OCI-LY3 (cell line): ENCODE measurements around the gene ARNT2.

Experiments used
- H2AFZ ChIP-seq: fragments of 200-600, 300-600 bp; shearing (Covaris generic); 2 replicates; pipeline ENCODE4 v1.6.0; 2014; ENCODE audit warnings: antibody characterized with exemption, low read depth, low read length
- H3K27ac ChIP-seq: fragments of 200-600, 300-600 bp; sonication (generic); 2 replicates; pipeline ENCODE4 v1.5.1; 2014; ENCODE audit warnings: mild to moderate bottlenecking, low read length, moderate library complexity, mixed read lengths
- H3K27me3 ChIP-seq: fragments of 200-600, 300-600 bp; sonication (generic); 2 replicates; pipeline ENCODE4 v1.6.1; 2014; ENCODE audit warnings: low read depth, low read length, mixed read lengths
- H3K36me3 ChIP-seq: fragments of 200-600, 300-600 bp; sonication (generic); replicated peaks from 2 replicates; pipeline ENCODE3; 2014; ENCODE audit warnings: low read depth, low read length, mixed read lengths
- H3K4me1 ChIP-seq: fragments of 300-600, 200-600 bp; sonication (generic); 2 replicates; pipeline ENCODE4 v1.6.1; 2014; ENCODE audit warnings: low read length, mixed read lengths
- H3K4me2 ChIP-seq: fragments of 200-600, 300-600 bp; sonication (generic); 2 replicates; pipeline ENCODE4 v1.6.1; 2014; ENCODE audit warnings: low read length, mixed read lengths
- H3K4me3 ChIP-seq: fragments of 300-600, 200-600 bp; sonication (generic); 2 replicates; pipeline ENCODE4 v1.5.1; 2014; ENCODE audit warnings: antibody characterized with exemption, mild to moderate bottlenecking, low read length, moderate library complexity
- H3K79me2 ChIP-seq: fragments of 300-600, 200-600 bp; shearing (Covaris generic); 2 replicates; pipeline ENCODE4 v1.6.1; 2014; ENCODE audit warnings: mild to moderate bottlenecking, low read length, mixed read lengths
- H3K9ac ChIP-seq: fragments of 300-600, 200-600 bp; shearing (Covaris generic); 2 replicates; pipeline ENCODE4 v1.6.0; 2014; ENCODE audit warnings: mild to moderate bottlenecking, low read length, moderate library complexity
- H3K9me3 ChIP-seq: fragments of 200-600, 300-600 bp; shearing (Covaris generic); 2 replicates; pipeline ENCODE4 v1.6.1; 2014; ENCODE audit warnings: low read length, mixed read lengths; ENCODE audit not compliant: insufficient read depth
- H4K20me1 ChIP-seq: fragments of 200-600, 300-600 bp; sonication (generic); 2 replicates; pipeline ENCODE4 v1.6.1; 2016; ENCODE audit warnings: low read length, mixed read lengths; ENCODE audit not compliant: insufficient read depth
- EZH2phosphoT487 ChIP-seq: fragments of 200-600 bp; shearing (Covaris generic); IDR thresholded peaks from 2 replicates; pipeline ENCODE4 v1.6.1; 2018; ENCODE audit warnings: antibody characterized with exemption, mixed run types, low read depth
- TF ChIP-seq, protein P1 (sequence below): fragments of 200-600, 300-600 bp; sonication (generic); IDR thresholded peaks from 2 replicates; pipeline ENCODE4 v1.5.1; 2014; ENCODE audit warnings: antibody characterized with exemption, low read length, low read depth

The ARNT2 gene

DNA sequence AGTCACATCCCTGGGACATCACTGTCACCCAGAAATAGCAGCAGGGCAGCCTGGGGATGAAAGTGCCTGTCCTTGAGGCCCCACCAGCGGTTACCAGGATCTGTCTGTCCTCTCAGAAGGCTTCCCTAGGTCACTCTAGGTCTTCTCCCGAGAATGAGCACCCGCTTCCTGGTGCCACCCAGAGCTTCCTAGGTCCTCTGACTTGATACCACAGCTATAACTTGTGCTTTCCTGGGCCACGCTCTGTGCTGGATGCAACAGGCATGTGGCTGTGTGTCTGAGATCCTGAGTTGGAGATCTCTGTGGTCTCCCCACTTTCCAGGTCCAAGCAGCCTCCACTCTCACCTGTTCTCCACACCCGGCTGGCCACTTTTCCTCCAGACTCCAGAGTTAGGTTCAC, 25.8 kb downstream of the ARNT2 start:
- Histone ChIP-seq H2AFZ (no peak overlapping the region), H3K4me3 (no peak overlapping the region), H3K9me3 (no peaks in the 10 kb centered on the region), H3K4me2 (no peak overlapping the region), H4K20me1 (no peaks in the 10 kb centered on the region), H3K4me1 (no peaks in the 10 kb centered on the region), H3K79me2 (no peaks in the 10 kb centered on the region), H3K36me3 (no peaks in the 10 kb centered on the region), H3K27me3 (no peaks in the 10 kb centered on the region), H3K27ac (no peak overlapping the region), H3K9ac (no peak overlapping the region)
- TF ChIP-seq, protein P1, sequence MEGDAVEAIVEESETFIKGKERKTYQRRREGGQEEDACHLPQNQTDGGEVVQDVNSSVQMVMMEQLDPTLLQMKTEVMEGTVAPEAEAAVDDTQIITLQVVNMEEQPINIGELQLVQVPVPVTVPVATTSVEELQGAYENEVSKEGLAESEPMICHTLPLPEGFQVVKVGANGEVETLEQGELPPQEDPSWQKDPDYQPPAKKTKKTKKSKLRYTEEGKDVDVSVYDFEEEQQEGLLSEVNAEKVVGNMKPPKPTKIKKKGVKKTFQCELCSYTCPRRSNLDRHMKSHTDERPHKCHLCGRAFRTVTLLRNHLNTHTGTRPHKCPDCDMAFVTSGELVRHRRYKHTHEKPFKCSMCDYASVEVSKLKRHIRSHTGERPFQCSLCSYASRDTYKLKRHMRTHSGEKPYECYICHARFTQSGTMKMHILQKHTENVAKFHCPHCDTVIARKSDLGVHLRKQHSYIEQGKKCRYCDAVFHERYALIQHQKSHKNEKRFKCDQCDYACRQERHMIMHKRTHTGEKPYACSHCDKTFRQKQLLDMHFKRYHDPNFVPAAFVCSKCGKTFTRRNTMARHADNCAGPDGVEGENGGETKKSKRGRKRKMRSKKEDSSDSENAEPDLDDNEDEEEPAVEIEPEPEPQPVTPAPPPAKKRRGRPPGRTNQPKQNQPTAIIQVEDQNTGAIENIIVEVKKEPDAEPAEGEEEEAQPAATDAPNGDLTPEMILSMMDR, result no peak
- no peak for TF ChIP-seq EZH2phosphoT487

DNA sequence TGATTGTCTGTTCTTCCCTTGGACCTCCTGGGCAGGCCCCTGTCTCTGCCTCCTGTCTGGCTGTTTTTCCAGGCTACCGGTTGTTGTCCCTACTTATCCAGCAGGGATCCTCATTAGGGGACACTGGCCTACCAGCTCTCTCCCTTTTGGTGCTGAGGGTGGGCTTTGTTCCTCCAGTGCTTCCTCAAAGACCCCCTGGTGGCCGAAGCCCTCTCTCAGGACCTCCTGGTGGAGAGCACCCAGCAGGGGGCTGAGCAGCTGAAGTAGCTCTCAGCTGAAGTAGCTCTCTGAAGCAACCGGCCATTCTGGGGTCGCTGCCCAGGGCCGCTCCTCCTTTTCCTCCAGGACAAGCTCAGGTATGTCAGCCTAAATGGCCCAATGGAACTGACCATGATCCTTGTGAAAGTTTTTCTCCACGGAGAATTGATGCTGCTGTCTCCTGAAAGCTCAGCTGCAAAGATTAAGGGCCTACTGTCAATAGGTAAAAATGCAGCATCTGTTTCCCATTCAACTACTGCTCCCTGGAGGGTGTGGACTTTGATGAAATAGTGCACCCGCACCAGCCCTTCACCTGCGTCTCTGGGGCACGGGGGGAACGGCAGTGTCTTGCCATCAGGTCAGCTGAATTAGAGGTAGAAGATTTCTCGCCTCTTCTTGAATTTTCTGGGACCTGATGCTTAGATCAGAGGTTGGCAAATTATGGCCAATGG, 27.6 kb downstream of the ARNT2 start:
- TF ChIP-seq EZH2phosphoT487, result no peak
- TF ChIP-seq, protein P1, result no peak
- no peak overlapping the region for H2AFZ ChIP-seq

DNA sequence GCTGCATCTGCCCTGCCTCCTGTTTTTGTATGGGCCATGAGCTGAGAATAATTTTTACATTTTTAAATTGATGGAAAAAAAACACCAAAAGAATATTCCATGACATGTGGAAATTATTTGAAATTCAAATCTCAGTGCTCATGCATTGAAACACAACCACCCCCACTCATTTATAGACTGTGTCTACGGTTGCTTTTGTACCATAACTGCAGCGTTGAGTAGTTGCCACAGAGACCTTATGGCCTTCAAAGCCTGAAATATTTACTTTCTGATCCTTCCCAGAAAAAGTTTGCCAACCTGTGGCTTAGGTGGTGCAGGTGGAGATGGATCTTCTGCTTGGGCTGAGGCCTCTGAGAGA, 28.1 kb downstream of the ARNT2 start:
- Histone ChIP-seq H4K20me1 (no peaks in the 10 kb centered on the region), H3K79me2 (no peaks in the 10 kb centered on the region)

More for the DNA sequence above, 27.6 kb downstream of the ARNT2 start:
- Histone ChIP-seq H4K20me1 (no peaks in the 10 kb centered on the region), H3K9ac (no peak overlapping the region), H3K4me2 (no peak overlapping the region), H3K4me1 (no peaks in the 10 kb centered on the region), H3K27me3 (no peaks in the 10 kb centered on the region), H3K9me3 (no peaks in the 10 kb centered on the region), H3K36me3 (no peaks in the 10 kb centered on the region), H3K79me2 (no peaks in the 10 kb centered on the region), H3K27ac (no peak overlapping the region), H3K4me3 (no peak overlapping the region)

DNA sequence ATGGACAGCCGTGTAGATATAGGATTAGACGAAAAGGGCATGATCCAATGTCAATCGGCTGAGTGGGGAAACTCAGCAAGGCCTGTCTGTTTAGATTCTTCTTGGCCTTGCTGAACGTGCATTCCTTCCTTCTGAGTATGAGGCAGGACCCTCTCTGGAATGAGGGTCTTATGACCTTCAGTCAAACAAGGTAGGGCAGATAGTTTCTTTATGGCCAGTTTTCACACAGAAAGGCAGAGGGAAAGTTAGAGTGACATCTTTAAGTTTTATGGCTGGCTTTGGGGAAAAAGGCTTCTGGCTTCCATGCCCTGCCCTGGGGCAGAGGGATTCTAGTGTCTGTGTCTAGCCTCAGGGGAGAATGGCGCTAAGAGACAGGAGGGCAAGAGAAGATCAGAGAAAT, 29.7 kb downstream of the ARNT2 start:
- Histone ChIP-seq H3K36me3 (no peaks in the 10 kb centered on the region), H3K9me3 (no peaks in the 10 kb centered on the region), H3K4me1 (no peaks in the 10 kb centered on the region), H3K9ac (no peak overlapping the region), H3K4me2 (no peak overlapping the region), H3K27ac (no peak overlapping the region), H3K27me3 (no peaks in the 10 kb centered on the region), H3K79me2 (no peaks in the 10 kb centered on the region), H3K4me3 (no peak overlapping the region), H2AFZ (no peak overlapping the region), H4K20me1 (no peaks in the 10 kb centered on the region)
- TF ChIP-seq, protein P1, result no peak
- no peak for TF ChIP-seq EZH2phosphoT487

More for the DNA sequence above, 28.1 kb downstream of the ARNT2 start:
- H3K36me3 ChIP-seq, result no peaks in the 10 kb centered on the region
- H3K4me3 ChIP-seq, result no peak overlapping the region
- H3K27me3 ChIP-seq, result no peaks in the 10 kb centered on the region
- H2AFZ ChIP-seq, result no peak overlapping the region
- H3K27ac ChIP-seq, result no peak overlapping the region
- H3K9ac ChIP-seq, result no peak overlapping the region
- H3K4me1 ChIP-seq, result no peaks in the 10 kb centered on the region
- no peak overlapping the region for H3K4me2 ChIP-seq
- H3K9me3 ChIP-seq, result no peaks in the 10 kb centered on the region
- TF ChIP-seq, protein P1, result no peak
- TF ChIP-seq EZH2phosphoT487, result no peak
